Dedifferentiated amniotic fluid mesenchymal stem cell (primary cell): ENCODE measurements around the gene SUZ12.
"Not testable (repeated sequence)": the region's sequence is repeated elsewhere in the genome, so short reads cannot be mapped to it uniquely, and the experiment has no call there.

Source experiments
- DNase-seq: peaks from one replicate; pipeline ENCODE4 v3.0.0-alpha.2; 2016; ENCODE audit errors: extremely low spot score

SUZ12 gene

GRCh38 chr17:32041306-32041875 lies 104.6 kb downstream of the SUZ12 start:
- DNase-seq, result not testable (repeated sequence)

GRCh38 chr17:32042266-32042665 lies 105.5 kb downstream of the SUZ12 start:
- DNase-seq, result not testable (repeated sequence)

DNA sequence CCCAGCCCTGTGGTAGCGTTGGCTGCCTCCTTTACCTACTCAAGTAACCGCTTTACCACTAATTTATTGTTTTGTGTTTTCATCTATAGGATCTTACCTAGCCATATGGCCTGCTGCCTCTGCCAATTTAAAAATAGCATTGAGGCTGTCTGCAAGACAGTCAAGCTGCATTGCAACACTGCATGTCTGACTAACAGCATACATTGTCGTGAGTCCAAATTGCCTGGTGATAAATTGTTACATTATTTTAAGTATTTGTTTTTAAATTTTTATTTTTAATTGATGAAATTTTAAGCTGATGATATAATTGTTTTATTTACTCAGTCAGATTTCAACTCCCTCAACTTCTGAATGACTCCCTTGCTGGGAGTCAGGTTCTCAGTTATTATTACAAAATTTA lies 108.8 kb downstream of the SUZ12 start:
- DNase-seq, result not testable (repeated sequence)

GRCh38 chr17:32047663-32048062 lies 110.9 kb downstream of the SUZ12 start:
- DNase-seq, result not testable (repeated sequence)
